Measurements from ENCODE around the gene C2orf74.

DNA sequence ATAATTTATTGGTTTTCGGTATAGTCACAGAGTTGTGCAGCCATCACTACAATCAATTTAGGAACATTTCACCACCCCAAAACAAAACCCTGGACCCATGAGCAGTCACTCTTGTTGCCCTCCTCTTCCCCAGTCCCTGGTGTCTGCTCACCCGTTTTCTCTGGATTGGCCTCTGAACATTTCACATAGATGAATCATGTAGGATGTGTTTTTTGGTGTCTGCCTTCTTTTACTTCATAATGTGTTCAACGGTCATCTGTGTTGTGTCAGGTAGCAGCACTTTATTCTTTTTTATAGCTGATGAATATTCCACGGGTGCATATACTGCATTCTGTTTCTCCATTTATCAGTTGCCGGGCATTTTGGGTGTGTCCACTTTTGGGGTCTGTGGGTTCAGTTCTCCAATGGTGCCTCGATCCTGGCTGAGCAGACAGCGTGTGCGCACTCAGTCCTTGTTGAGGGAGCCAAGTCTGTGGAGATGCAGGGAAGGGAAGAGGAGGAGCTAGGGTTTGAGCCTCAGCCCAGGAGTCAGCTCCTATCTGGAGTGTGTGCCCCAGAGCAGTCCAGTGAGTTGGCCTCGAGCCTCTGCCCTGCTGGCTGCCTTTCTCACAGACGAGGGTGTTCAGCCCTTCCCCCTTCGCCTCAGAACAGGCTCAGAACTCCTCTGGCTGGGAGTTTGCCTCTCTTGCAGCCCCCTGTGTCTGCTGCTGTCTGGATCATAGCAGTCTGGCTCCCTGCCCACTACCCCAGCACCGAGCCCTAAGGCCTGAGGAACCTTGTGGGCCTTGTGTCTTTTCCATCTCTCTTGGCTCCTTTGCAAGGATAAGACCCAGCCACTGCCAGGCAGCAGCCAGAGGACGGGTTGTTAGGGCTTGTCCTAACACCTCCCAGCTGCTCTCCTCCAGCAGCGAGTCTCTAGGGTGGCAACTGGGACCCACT is 18.0 kb downstream of the C2orf74 start:
- TF ChIP-seq, protein P1, sequence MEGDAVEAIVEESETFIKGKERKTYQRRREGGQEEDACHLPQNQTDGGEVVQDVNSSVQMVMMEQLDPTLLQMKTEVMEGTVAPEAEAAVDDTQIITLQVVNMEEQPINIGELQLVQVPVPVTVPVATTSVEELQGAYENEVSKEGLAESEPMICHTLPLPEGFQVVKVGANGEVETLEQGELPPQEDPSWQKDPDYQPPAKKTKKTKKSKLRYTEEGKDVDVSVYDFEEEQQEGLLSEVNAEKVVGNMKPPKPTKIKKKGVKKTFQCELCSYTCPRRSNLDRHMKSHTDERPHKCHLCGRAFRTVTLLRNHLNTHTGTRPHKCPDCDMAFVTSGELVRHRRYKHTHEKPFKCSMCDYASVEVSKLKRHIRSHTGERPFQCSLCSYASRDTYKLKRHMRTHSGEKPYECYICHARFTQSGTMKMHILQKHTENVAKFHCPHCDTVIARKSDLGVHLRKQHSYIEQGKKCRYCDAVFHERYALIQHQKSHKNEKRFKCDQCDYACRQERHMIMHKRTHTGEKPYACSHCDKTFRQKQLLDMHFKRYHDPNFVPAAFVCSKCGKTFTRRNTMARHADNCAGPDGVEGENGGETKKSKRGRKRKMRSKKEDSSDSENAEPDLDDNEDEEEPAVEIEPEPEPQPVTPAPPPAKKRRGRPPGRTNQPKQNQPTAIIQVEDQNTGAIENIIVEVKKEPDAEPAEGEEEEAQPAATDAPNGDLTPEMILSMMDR (IDR thresholded peaks at IDR 0.05), result no peak
- TF ChIP-seq, protein P2, sequence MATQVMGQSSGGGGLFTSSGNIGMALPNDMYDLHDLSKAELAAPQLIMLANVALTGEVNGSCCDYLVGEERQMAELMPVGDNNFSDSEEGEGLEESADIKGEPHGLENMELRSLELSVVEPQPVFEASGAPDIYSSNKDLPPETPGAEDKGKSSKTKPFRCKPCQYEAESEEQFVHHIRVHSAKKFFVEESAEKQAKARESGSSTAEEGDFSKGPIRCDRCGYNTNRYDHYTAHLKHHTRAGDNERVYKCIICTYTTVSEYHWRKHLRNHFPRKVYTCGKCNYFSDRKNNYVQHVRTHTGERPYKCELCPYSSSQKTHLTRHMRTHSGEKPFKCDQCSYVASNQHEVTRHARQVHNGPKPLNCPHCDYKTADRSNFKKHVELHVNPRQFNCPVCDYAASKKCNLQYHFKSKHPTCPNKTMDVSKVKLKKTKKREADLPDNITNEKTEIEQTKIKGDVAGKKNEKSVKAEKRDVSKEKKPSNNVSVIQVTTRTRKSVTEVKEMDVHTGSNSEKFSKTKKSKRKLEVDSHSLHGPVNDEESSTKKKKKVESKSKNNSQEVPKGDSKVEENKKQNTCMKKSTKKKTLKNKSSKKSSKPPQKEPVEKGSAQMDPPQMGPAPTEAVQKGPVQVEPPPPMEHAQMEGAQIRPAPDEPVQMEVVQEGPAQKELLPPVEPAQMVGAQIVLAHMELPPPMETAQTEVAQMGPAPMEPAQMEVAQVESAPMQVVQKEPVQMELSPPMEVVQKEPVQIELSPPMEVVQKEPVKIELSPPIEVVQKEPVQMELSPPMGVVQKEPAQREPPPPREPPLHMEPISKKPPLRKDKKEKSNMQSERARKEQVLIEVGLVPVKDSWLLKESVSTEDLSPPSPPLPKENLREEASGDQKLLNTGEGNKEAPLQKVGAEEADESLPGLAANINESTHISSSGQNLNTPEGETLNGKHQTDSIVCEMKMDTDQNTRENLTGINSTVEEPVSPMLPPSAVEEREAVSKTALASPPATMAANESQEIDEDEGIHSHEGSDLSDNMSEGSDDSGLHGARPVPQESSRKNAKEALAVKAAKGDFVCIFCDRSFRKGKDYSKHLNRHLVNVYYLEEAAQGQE (IDR thresholded peaks at IDR 0.05; ENCODE audit: insufficient read depth in 1 of 2, low read depth in 2 of 2, low read length in 1 of 2), result no peak
- no peak for TF ChIP-seq POLR2AphosphoS5 (IDR thresholded peaks at IDR 0.05; ENCODE audit: low read depth, low read length)
